T-helper 1 cell treated with Interleukin-12 subunit alpha and Interleukin-12 subunit beta and Interleukin-4 antibody, amounts not matched to agents 30 ng/mL and 1 ng/mL, for 36 hours (primary cell): ENCODE data around the gene NR1I2. TPM values are rescaled to one million over a fixed set of nuclear protein-coding genes. Genes with fewer than 3 reads are reported as not detected.

Experiments used
- intact Hi-C: fragments of 100-400 bp; cut with micrococcal nuclease; formaldehyde crosslinking; loops from one replicate; pipeline ENCODE4 v1.15.1; 2024
- total RNA-seq: library from RNA; stranded (reverse); gene quantifications from 2 replicates; pipeline ENCODE4 v1.2.3, GENCODE V29; 2022

NR1I2 gene
- not detected in 2 replicates for total RNA-seq

- intact Hi-C loops, result no loop called here
These were observed at the start of gene NR1I2 for GRCh38 chr3:119781330-119782198. Gene NR1I2 (plus strand): TSS chr3:119782101.

- intact Hi-C loops, result no loop called here
These were observed 48.1 kb upstream of the NR1I2 start for GRCh38 chr3:119733812-119734211.

GRCh38 chr3:119738741-119739140 is 43.2 kb upstream of the NR1I2 start:
- intact Hi-C loops, result no loop called here

GRCh38 chr3:119741657-119742590 is 40.0 kb upstream of the NR1I2 start:
- intact Hi-C loops, result no loop called here

- intact Hi-C loops, result no loop called here
These were observed 38.0 kb upstream of the NR1I2 start for GRCh38 chr3:119743921-119744320.

GRCh38 chr3:119745942-119746341 is 36.0 kb upstream of the NR1I2 start:
- intact Hi-C loops, result no loop called here

- intact Hi-C loops, result no loop called here
These were observed 35.5 kb upstream of the NR1I2 start for GRCh38 chr3:119746423-119746822.

GRCh38 chr3:119747357-119747756 is 34.5 kb upstream of the NR1I2 start:
- intact Hi-C loops, result no loop called here

GRCh38 chr3:119748991-119749390 is 32.9 kb upstream of the NR1I2 start:
- intact Hi-C loops, result no loop called here

- intact Hi-C loops, result no loop called here
These were observed 30.5 kb upstream of the NR1I2 start for GRCh38 chr3:119751423-119751822.

- intact Hi-C loops, result no loop called here
These were observed 21.9 kb upstream of the NR1I2 start for GRCh38 chr3:119759962-119760361.

GRCh38 chr3:119762876-119763275 is 19.0 kb upstream of the NR1I2 start:
- intact Hi-C loops, result no loop called here

GRCh38 chr3:119763466-119763865 is 18.4 kb upstream of the NR1I2 start:
- intact Hi-C loops, result no loop called here

GRCh38 chr3:119765239-119765638 is 16.7 kb upstream of the NR1I2 start:
- intact Hi-C loops, result no loop called here

- intact Hi-C loops, result no loop called here
These were observed 13.8 kb upstream of the NR1I2 start for GRCh38 chr3:119767936-119768601.

GRCh38 chr3:119768668-119769393 is 13.1 kb upstream of the NR1I2 start:
- intact Hi-C loops, result no loop called here

- intact Hi-C loops, result no loop called here
These were observed 12.3 kb upstream of the NR1I2 start for GRCh38 chr3:119769394-119770149.

GRCh38 chr3:119774444-119774843 is 7.5 kb upstream of the NR1I2 start:
- intact Hi-C loops, result no loop called here

GRCh38 chr3:119776304-119776703 is 5.6 kb upstream of the NR1I2 start:
- intact Hi-C loops, result no loop called here

GRCh38 chr3:119778176-119778575 is 3.7 kb upstream of the NR1I2 start:
- intact Hi-C loops, result no loop called here
